K562 (cell line): ENCODE measurements around the gene ACTN1. TPM values are rescaled to one million over a fixed set of nuclear protein-coding genes. Genes with fewer than 3 reads are reported as not detected.

ENCODE experiments used
- FOXK1 ChIP-seq: sonication (generic); formaldehyde crosslinking; IDR thresholded peaks from 2 replicates; pipeline ENCODE4 v1.8.0; 2022; ENCODE audit warnings: missing genetic modification reagents, mild to moderate bottlenecking, borderline replicate concordance
- HDAC8 ChIP-seq: fragments of 450-650 bp; IDR thresholded peaks from 2 replicates; pipeline ENCODE4 v1.6.1; 2016; ENCODE audit warnings: mild to moderate bottlenecking, missing genetic modification characterization, moderate library complexity, missing compliant biosample characterization
- PHF21A ChIP-seq: fragments of 450-650 bp; IDR thresholded peaks from 2 replicates; pipeline ENCODE4 v1.6.1; 2017; ENCODE audit warnings: low read depth, borderline replicate concordance
- RCOR1 ChIP-seq, 2 experiments: IDR thresholded peaks; 2 replicates each; pipeline ENCODE4 v1.6.1; 2012; ENCODE audit warnings: low read depth in 2 of 2, low read length in 2 of 2, borderline replicate concordance in 1 of 2, improper control_type of control experiment in 1 of 2
- SMARCA4 ChIP-seq: fragments of 450-650 bp; IDR thresholded peaks from 2 replicates; pipeline ENCODE4 v1.6.1; 2016
- STAT5A ChIP-seq: IDR thresholded peaks from 2 replicates; pipeline ENCODE4 v1.6.1; 2012; ENCODE audit warnings: low read length, inconsistent platforms, borderline replicate concordance
- TAF1 ChIP-seq: IDR thresholded peaks from 2 replicates; pipeline ENCODE4 v1.6.1; 2011; ENCODE audit warnings: mild to moderate bottlenecking, low read length, moderate library complexity; ENCODE audit not compliant: insufficient read depth, control insufficient read depth, severe bottlenecking; ENCODE audit errors: extremely low read depth
- ZBTB1 ChIP-seq: sonication (generic); formaldehyde crosslinking; IDR thresholded peaks from 2 replicates; pipeline ENCODE4 v1.8.1; 2023; ENCODE audit warnings: missing genetic modification reagents, low read depth, mild to moderate bottlenecking, borderline replicate concordance
- ZC3H8 ChIP-seq: fragments of 450-650 bp; IDR thresholded peaks from 2 replicates; pipeline ENCODE4 v1.6.1; 2017
- ZNF311 ChIP-seq: fragments of 250-450 bp; sonication (Bioruptor Pico); IDR thresholded peaks from 2 replicates; pipeline ENCODE4 v1.4.0; 2020; ENCODE audit warnings: mild to moderate bottlenecking, moderate library complexity
- polyA plus RNA-seq, 8 experiments: library from polyadenylated mRNA; depleted of rRNA in 4 of 8; stranded (reverse) in 5 of 8; unstranded in 3 of 8; fragments of >200 nt; fragmentation: Nextera tagmentation in 2 of 8; fragmentation: Illumina TruSeq in 1 of 8; extraction: Ambion mirVana in 2 of 8; extraction: Trizol in 1 of 8; gene quantifications; 2 replicates each; pipeline versions ENCODE4 v1.2.1 to v1.2.3, GENCODE V29; 2011 to 2014; ENCODE audit warnings: inconsistent platforms in 1 of 8, missing spikeins in 1 of 8
- total RNA-seq, 7 experiments: library from RNA; depleted of rRNA in 6 of 7; stranded (reverse); fragments of >200 nt in 6 of 7; fragmentation: Illumina TruSeq in 2 of 7; extraction: Trizol in 2 of 7; gene quantifications; 2 replicates each; pipeline versions ENCODE4 v1.2.1 to v1.2.3, GENCODE V29; 2011 to 2021; ENCODE audit warnings: low replicate concordance in 1 of 7
- TF ChIP-seq, protein P1 (sequence below): sonication (generic); formaldehyde crosslinking; IDR thresholded peaks from 2 replicates; pipeline ENCODE4 v1.4.0; 2020; ENCODE audit warnings: mild to moderate bottlenecking, missing genetic modification reagents
- TF ChIP-seq, protein P2 (sequence below), 2 experiments: fragments of 450-650 bp in 1 of 2; IDR thresholded peaks; 2 replicates each; pipeline ENCODE4 v1.6.1; 2011 to 2017; ENCODE audit warnings: low read depth in 2 of 2, antibody characterized with exemption in 1 of 2, borderline replicate concordance in 1 of 2, low read length in 1 of 2, mild to moderate bottlenecking in 1 of 2, mixed read lengths in 1 of 2; ENCODE audit not compliant: control insufficient read depth in 1 of 2
- TF ChIP-seq, protein P3 (sequence below), 2 experiments: fragments of 200-800 bp in 1 of 2; sonication (Bioruptor generic) in 1 of 2; sonication (generic) in 1 of 2; formaldehyde crosslinking in 1 of 2; IDR thresholded peaks in 1 of 2; conservative IDR thresholded peaks in 1 of 2; 2 replicates each; pipeline versions ENCODE4 v1.5.0 to v1.6.1; 2016 to 2020; ENCODE audit warnings: missing compliant biosample characterization in 1 of 2, missing genetic modification characterization in 1 of 2, missing genetic modification reagents in 1 of 2
- TF ChIP-seq, protein P4 (sequence below): IDR thresholded peaks from 2 replicates; pipeline ENCODE4 v1.6.1; 2011; ENCODE audit warnings: borderline replicate concordance, low read depth, mild to moderate bottlenecking, moderate library complexity, low read length; ENCODE audit not compliant: insufficient read depth, poor library complexity, severe bottlenecking

ACTN1 gene
- total and polyA plus RNA-seq, 9 of the 15 experiments (the other 6 are each of a cell fraction or from before 2014, with no cell fraction given): 2.2 to 67.7 (median 34.5) TPM

DNA sequence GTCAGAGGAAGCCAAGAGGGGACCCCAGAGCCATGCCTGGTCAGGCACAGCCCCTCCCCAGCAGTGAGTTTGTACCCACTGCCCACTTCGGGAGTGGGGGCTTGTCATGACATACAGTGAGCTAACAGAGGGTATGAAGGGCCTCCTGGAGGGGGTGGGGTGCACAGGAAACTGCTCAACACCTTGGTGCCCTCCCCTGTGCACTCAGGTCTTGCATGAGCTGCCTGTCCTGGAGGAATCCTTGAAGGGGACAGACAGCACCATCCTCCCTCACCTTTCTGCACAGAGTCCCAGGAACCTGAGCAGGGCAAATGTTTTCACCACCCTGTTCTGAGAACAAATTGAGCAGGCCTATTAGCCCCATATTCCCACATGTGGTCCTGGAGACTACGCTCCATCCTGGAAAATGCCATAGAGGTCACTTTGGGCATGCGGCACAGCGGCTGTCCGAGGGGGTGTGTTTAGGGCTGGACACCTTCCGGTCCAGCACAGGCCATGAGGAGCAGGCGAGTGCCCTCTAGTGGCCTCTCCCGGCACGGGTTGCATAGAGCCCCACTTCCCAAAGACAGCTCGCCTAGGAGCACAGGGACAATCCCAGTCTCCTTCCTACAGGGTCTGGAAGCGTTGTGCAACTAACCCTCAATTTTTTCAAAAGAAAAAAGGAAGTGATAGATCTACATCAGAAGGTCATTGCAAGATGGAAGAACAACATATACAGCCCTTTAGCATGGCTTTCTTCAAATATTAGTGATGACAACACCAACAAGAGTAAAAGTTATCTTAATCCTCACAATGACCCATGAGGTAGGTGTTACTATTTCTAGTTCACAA, 154.4 kb downstream of the ACTN1 start (continued):
- TF ChIP-seq TAF1 (no peak), STAT5A (no peak), ZBTB1 (CRISPR knock-in tag) (no peak), ZC3H8 (no peak), HDAC8 (no peak), SMARCA4 (no peak), PHF21A (no peak), RCOR1 (IDR thresholded peaks at IDR 0.05; ENCODE audit: borderline replicate concordance in 1 of 2, low read depth in 2 of 2, low read length in 2 of 2) (peak in 1 of 2 experiments; percentile 64; a peak in 2 of 4 replicates), FOXK1 (CRISPR knock-in tag) (no peak), ZNF311 (CRISPR knock-in tag) (no peak)
- TF ChIP-seq, protein P1, sequence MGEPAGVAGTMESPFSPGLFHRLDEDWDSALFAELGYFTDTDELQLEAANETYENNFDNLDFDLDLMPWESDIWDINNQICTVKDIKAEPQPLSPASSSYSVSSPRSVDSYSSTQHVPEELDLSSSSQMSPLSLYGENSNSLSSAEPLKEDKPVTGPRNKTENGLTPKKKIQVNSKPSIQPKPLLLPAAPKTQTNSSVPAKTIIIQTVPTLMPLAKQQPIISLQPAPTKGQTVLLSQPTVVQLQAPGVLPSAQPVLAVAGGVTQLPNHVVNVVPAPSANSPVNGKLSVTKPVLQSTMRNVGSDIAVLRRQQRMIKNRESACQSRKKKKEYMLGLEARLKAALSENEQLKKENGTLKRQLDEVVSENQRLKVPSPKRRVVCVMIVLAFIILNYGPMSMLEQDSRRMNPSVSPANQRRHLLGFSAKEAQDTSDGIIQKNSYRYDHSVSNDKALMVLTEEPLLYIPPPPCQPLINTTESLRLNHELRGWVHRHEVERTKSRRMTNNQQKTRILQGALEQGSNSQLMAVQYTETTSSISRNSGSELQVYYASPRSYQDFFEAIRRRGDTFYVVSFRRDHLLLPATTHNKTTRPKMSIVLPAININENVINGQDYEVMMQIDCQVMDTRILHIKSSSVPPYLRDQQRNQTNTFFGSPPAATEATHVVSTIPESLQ (CRISPR knock-in tag): no peak
- TF ChIP-seq, protein P2, sequence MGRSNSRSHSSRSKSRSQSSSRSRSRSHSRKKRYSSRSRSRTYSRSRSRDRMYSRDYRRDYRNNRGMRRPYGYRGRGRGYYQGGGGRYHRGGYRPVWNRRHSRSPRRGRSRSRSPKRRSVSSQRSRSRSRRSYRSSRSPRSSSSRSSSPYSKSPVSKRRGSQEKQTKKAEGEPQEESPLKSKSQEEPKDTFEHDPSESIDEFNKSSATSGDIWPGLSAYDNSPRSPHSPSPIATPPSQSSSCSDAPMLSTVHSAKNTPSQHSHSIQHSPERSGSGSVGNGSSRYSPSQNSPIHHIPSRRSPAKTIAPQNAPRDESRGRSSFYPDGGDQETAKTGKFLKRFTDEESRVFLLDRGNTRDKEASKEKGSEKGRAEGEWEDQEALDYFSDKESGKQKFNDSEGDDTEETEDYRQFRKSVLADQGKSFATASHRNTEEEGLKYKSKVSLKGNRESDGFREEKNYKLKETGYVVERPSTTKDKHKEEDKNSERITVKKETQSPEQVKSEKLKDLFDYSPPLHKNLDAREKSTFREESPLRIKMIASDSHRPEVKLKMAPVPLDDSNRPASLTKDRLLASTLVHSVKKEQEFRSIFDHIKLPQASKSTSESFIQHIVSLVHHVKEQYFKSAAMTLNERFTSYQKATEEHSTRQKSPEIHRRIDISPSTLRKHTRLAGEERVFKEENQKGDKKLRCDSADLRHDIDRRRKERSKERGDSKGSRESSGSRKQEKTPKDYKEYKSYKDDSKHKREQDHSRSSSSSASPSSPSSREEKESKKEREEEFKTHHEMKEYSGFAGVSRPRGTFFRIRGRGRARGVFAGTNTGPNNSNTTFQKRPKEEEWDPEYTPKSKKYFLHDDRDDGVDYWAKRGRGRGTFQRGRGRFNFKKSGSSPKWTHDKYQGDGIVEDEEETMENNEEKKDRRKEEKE (IDR thresholded peaks at IDR 0.05; ENCODE audit: borderline replicate concordance in 1 of 2, control insufficient read depth in 1 of 2, low read depth in 2 of 2, low read length in 1 of 2): 0 out of 4 replicates have a peak, but pooled peaks of 1 of the 2 experiments have one; percentile 61
- TF ChIP-seq, protein P3, sequence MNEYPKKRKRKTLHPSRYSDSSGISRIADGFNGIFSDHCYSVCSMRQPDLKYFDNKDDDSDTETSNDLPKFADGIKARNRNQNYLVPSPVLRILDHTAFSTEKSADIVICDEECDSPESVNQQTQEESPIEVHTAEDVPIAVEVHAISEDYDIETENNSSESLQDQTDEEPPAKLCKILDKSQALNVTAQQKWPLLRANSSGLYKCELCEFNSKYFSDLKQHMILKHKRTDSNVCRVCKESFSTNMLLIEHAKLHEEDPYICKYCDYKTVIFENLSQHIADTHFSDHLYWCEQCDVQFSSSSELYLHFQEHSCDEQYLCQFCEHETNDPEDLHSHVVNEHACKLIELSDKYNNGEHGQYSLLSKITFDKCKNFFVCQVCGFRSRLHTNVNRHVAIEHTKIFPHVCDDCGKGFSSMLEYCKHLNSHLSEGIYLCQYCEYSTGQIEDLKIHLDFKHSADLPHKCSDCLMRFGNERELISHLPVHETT (CRISPR knock-in tag; conservative IDR thresholded peaks at IDR 0.05 in 1 of 2, IDR thresholded peaks at IDR 0.05 in 1 of 2): no peak
- TF ChIP-seq, protein P4, sequence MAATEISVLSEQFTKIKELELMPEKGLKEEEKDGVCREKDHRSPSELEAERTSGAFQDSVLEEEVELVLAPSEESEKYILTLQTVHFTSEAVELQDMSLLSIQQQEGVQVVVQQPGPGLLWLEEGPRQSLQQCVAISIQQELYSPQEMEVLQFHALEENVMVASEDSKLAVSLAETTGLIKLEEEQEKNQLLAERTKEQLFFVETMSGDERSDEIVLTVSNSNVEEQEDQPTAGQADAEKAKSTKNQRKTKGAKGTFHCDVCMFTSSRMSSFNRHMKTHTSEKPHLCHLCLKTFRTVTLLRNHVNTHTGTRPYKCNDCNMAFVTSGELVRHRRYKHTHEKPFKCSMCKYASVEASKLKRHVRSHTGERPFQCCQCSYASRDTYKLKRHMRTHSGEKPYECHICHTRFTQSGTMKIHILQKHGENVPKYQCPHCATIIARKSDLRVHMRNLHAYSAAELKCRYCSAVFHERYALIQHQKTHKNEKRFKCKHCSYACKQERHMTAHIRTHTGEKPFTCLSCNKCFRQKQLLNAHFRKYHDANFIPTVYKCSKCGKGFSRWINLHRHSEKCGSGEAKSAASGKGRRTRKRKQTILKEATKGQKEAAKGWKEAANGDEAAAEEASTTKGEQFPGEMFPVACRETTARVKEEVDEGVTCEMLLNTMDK: peak; percentile 25
